Neural progenitor cell (in vitro differentiated cells): ENCODE results near the gene LRRTM3. TPM values are rescaled to one million over a fixed set of nuclear protein-coding genes. Genes with fewer than 3 reads are reported as not detected.

ENCODE experiments used
- DNase-seq: peaks from one replicate; pipeline ENCODE4 v3.0.0-alpha.2; 2016; ENCODE audit warnings: low spot score
- H2AFZ ChIP-seq: fragments of 200-600 bp; sonication (generic); replicated peaks from 2 replicates; pipeline ENCODE4 v1.6.1; 2016; ENCODE audit warnings: antibody characterized with exemption
- H3F3A ChIP-seq: fragments of 200-600 bp; sonication (generic); 2 replicates; pipeline ENCODE4 v1.6.1; 2016; ENCODE audit warnings: antibody characterized with exemption, low read depth
- H3K27ac ChIP-seq: fragments of 200-600 bp; sonication (generic); 2 replicates; pipeline ENCODE4 v1.5.1; 2016; ENCODE audit warnings: mild to moderate bottlenecking
- H3K27me3 ChIP-seq: fragments of 200-600 bp; sonication (generic); 2 replicates; pipeline ENCODE4 v1.6.1; 2016; ENCODE audit warnings: mild to moderate bottlenecking, moderate library complexity
- H3K36me3 ChIP-seq: fragments of 200-600 bp; sonication (generic); 2 replicates; pipeline ENCODE4 v1.5.1; 2016
- H3K4me1 ChIP-seq: fragments of 200-600 bp; sonication (generic); 2 replicates; pipeline ENCODE4 v1.6.1; 2016; ENCODE audit warnings: mixed run types
- H3K4me2 ChIP-seq: fragments of 200-600 bp; sonication (generic); 2 replicates; pipeline ENCODE4 v1.6.1; 2016
- H3K4me3 ChIP-seq: fragments of 200-600 bp; sonication (generic); 2 replicates; pipeline ENCODE4 v1.5.1; 2016
- H3K79me2 ChIP-seq: fragments of 200-600 bp; sonication (generic); 2 replicates; pipeline ENCODE4 v1.6.1; 2016; ENCODE audit warnings: low read depth
- H3K9ac ChIP-seq: fragments of 200-600 bp; sonication (generic); 2 replicates; pipeline ENCODE4 v1.6.1; 2016
- H3K9me3 ChIP-seq: fragments of 200-600 bp; sonication (generic); 2 replicates; pipeline ENCODE4 v1.5.1; 2016; ENCODE audit warnings: low read depth
- H4K20me1 ChIP-seq: fragments of 200-600 bp; sonication (generic); 2 replicates; pipeline ENCODE4 v1.6.1; 2016; ENCODE audit warnings: low read depth
- H3K27ac Mint-ChIP-seq: 3 replicates; pipeline ENCODE4 v1.8.0; 2021; ENCODE audit warnings: mixed read lengths
- H3K27me3 Mint-ChIP-seq: 2 replicates; pipeline ENCODE4 v1.8.0; 2022; ENCODE audit warnings: low read depth, mild to moderate bottlenecking, inconsistent platforms, moderate library complexity, mixed read lengths; ENCODE audit not compliant: insufficient read depth
- H3K36me3 Mint-ChIP-seq: 3 replicates; pipeline ENCODE4 v1.8.0; 2021; ENCODE audit warnings: mixed read lengths
- H3K4me1 Mint-ChIP-seq: 3 replicates; pipeline ENCODE4 v1.8.0; 2021; ENCODE audit warnings: mixed read lengths
- H3K4me3 Mint-ChIP-seq: 3 replicates; pipeline ENCODE4 v1.8.0; 2021; ENCODE audit warnings: mild to moderate bottlenecking, moderate library complexity, mixed read lengths
- H3K9me3 Mint-ChIP-seq: 3 replicates; pipeline ENCODE4 v1.8.0; 2020; ENCODE audit warnings: mixed read lengths
- CTCF ChIP-seq: fragments of 200-600 bp; sonication (generic); IDR thresholded peaks from 2 replicates; pipeline ENCODE4 v1.5.1; 2017; ENCODE audit warnings: antibody characterized with exemption, mild to moderate bottlenecking
- EZH2 ChIP-seq: fragments of 200-600 bp; sonication (generic); IDR thresholded peaks from 2 replicates; pipeline ENCODE4 v1.6.1; 2017; ENCODE audit warnings: antibody characterized with exemption, mild to moderate bottlenecking, moderate library complexity
- EZH2phosphoT487 ChIP-seq: fragments of 200-600 bp; sonication (generic); IDR thresholded peaks from 2 replicates; pipeline ENCODE4 v1.6.1; 2017; ENCODE audit warnings: antibody characterized with exemption
- total RNA-seq: library from RNA; depleted of rRNA; stranded (reverse); fragments of >200 nt; gene quantifications from 2 replicates; pipeline ENCODE4 v1.2.3, GENCODE V29; 2015; ENCODE audit warnings: low replicate concordance

The LRRTM3 gene
- total RNA-seq, 1 donor from 2014 or later, result not detected

GRCh38 chr10:67114945-67115344 is 189.1 kb downstream of the LRRTM3 start:
- no peak overlapping the region for H3K9ac ChIP-seq
- no peak overlapping the region for H3K4me3 Mint-ChIP-seq
- no peak overlapping the region for H3K27ac ChIP-seq
- no peak for DNase-seq
- H3K4me1 ChIP-seq, result no peaks in the 10 kb centered on the region
- no peaks in the 10 kb centered on the region for H3K27me3 ChIP-seq
- H2AFZ ChIP-seq, result no peak overlapping the region
- no peaks in the 10 kb centered on the region for H3K4me1 Mint-ChIP-seq
- no peaks in the 10 kb centered on the region for H3K9me3 Mint-ChIP-seq
- H3K36me3 ChIP-seq, result no peaks in the 10 kb centered on the region
- H3K36me3 Mint-ChIP-seq, result no peaks in the 10 kb centered on the region
- H3K27ac Mint-ChIP-seq, result peak overlapping the region; percentile 26
- no peak overlapping the region for H3K4me2 ChIP-seq
- no peaks in the 10 kb centered on the region for H3K9me3 ChIP-seq
- no peaks in the 10 kb centered on the region for H3K27me3 Mint-ChIP-seq
- no peak overlapping the region for H3K4me3 ChIP-seq
- no peaks in the 10 kb centered on the region for H3K79me2 ChIP-seq
- H3F3A ChIP-seq, result no peaks in the 10 kb centered on the region
- no peaks in the 10 kb centered on the region for H4K20me1 ChIP-seq
- TF ChIP-seq EZH2 (no peak), EZH2phosphoT487 (no peak), CTCF (no peak)

GRCh38 chr10:67115972-67116371 is 190.1 kb downstream of the LRRTM3 start:
- no peaks in the 10 kb centered on the region for H3K79me2 ChIP-seq
- no peaks in the 10 kb centered on the region for H3F3A ChIP-seq
- H3K9me3 ChIP-seq, result no peaks in the 10 kb centered on the region
- no peaks in the 10 kb centered on the region for H3K27me3 ChIP-seq
- no peak overlapping the region for H2AFZ ChIP-seq
- no peaks in the 10 kb centered on the region for H3K9me3 Mint-ChIP-seq
- H3K4me1 ChIP-seq, result no peaks in the 10 kb centered on the region
- H3K4me3 Mint-ChIP-seq, result no peak overlapping the region
- no peak overlapping the region for H3K9ac ChIP-seq
- H3K36me3 Mint-ChIP-seq, result no peaks in the 10 kb centered on the region
- H3K27ac Mint-ChIP-seq, result no peak overlapping the region
- H3K27ac ChIP-seq, result no peak overlapping the region
- no peaks in the 10 kb centered on the region for H3K27me3 Mint-ChIP-seq
- H3K4me3 ChIP-seq, result no peak overlapping the region
- no peak for DNase-seq
- no peak for TF ChIP-seq CTCF
- no peak for TF ChIP-seq EZH2
- no peak for TF ChIP-seq EZH2phosphoT487
- no peak overlapping the region for H3K4me2 ChIP-seq
- H3K36me3 ChIP-seq, result no peaks in the 10 kb centered on the region
- H3K4me1 Mint-ChIP-seq, result no peaks in the 10 kb centered on the region
- H4K20me1 ChIP-seq, result no peaks in the 10 kb centered on the region

GRCh38 chr10:67119651-67120050 is 193.8 kb downstream of the LRRTM3 start:
- Mint-ChIP-seq H3K27ac (no peak overlapping the region), H3K27me3 (no peaks in the 10 kb centered on the region), H3K4me3 (no peak overlapping the region), H3K4me1 (no peaks in the 10 kb centered on the region), H3K36me3 (no peaks in the 10 kb centered on the region), H3K9me3 (no peaks in the 10 kb centered on the region)
- DNase-seq, result no peak
- no peak for TF ChIP-seq EZH2phosphoT487
- no peak for TF ChIP-seq CTCF
- no peak for TF ChIP-seq EZH2
- Histone ChIP-seq H4K20me1 (no peaks in the 10 kb centered on the region), H3K9me3 (no peaks in the 10 kb centered on the region), H3K79me2 (no peaks in the 10 kb centered on the region), H3F3A (no peaks in the 10 kb centered on the region), H3K4me1 (no peaks in the 10 kb centered on the region), H3K27me3 (no peaks in the 10 kb centered on the region), H3K4me2 (no peak overlapping the region), H3K36me3 (no peaks in the 10 kb centered on the region), H3K27ac (no peak overlapping the region), H2AFZ (no peak overlapping the region), H3K4me3 (no peak overlapping the region), H3K9ac (no peak overlapping the region)
